ENCODE data around the gene TMEM30A. TPM values are rescaled to one million over a fixed set of nuclear protein-coding genes. Genes with fewer than 3 reads are reported as not detected.

TMEM30A gene
- total RNA-seq, 1 experiment from 2014 or later: 65.2 TPM

- peaks cover 7% of the 10 kb centered on the region for H3K9me3 ChIP-seq (ENCODE audit: control insufficient read depth, low read depth, low read length)
- peaks cover 18% of the 10 kb centered on the region; the same call in 1 of the 2 replicates for H3K4me1 ChIP-seq (ENCODE audit: insufficient read depth, low read length)
- H3K27ac ChIP-seq (ENCODE audit: insufficient read length, low read depth, low read length): peak overlapping the region; percentile 57
- no peak overlapping the region for H2AFZ ChIP-seq (ENCODE audit: low read length)
- H2BK5ac ChIP-seq (ENCODE audit: insufficient read length, low read length): no peak overlapping the region
- no peak overlapping the region for H3K14ac ChIP-seq (ENCODE audit: insufficient read depth, low read length)
- Mint-ChIP-seq H3K9me3 (peaks cover 0 to 13% of the 10 kb centered on the region in 2 experiments; a peak in 3 of 5 replicates), H3K27ac (peak overlapping the region in 1 of 3 experiments; percentile 36; a peak in 2 of 7 replicates), H3K4me1 (peaks cover 49 to 50% of the 10 kb centered on the region in 2 experiments), H3K4me3 (no peak overlapping the region), H3K27me3 (ENCODE audit: low read depth) (no peaks in the 10 kb centered on the region), H3K36me3 (ENCODE audit: insufficient read depth in 1 of 3, low read depth in 3 of 3) (peaks cover 37 to 73% (median 47%) of the 10 kb centered on the region in 3 experiments)
- H3T11ph ChIP-seq (ENCODE audit: low read length): no peak overlapping the region
- no peak for DNase-seq
- no peaks in the 10 kb centered on the region for H3K27me3 ChIP-seq (ENCODE audit: insufficient read depth, low read length)
- no peak overlapping the region for H2BK12ac ChIP-seq (ENCODE audit: insufficient read length, low read depth, low read length)
- H4K20me1 ChIP-seq (ENCODE audit: control insufficient read depth, insufficient read depth, insufficient read length): no peaks in the 10 kb centered on the region
- no peak overlapping the region for H4K8ac ChIP-seq (replicated peaks; ENCODE audit: insufficient read length, low read depth, low read length)
- no peak overlapping the region for H3K9ac ChIP-seq (ENCODE audit: extremely low read depth, insufficient read length, low read length)
- peaks cover 9% of the 10 kb centered on the region for H3K79me1 ChIP-seq (ENCODE audit: insufficient read depth, low read depth, low read length, poor library complexity, severe bottlenecking)
- peaks cover 24% of the 10 kb centered on the region; the same call in 1 of the 2 replicates for H3K79me2 ChIP-seq (ENCODE audit: insufficient read depth, low read length)
- H2BK15ac ChIP-seq (ENCODE audit: low read depth, low read length): no peak overlapping the region
- no peak overlapping the region for H4K5ac ChIP-seq (ENCODE audit: insufficient read length, low read depth, low read length)
- no CpG with 5 or more reads among the region's 4 CpGs for WGBS (ENCODE audit: extremely low coverage, insufficient read length, low lambda C conversion rate)
- H2AK5ac ChIP-seq (ENCODE audit: insufficient read length, low read length): no peak overlapping the region
- H2BK20ac ChIP-seq (ENCODE audit: low read depth, low read length, poor library complexity, severe bottlenecking): no peak overlapping the region
- peak overlapping the region; percentile 56; the same call in 1 of the 2 replicates for H3K4ac ChIP-seq (ENCODE audit: low read depth, low read length)
- peak overlapping the region; percentile 71 for H2BK120ac ChIP-seq (ENCODE audit: low read depth, low read length, poor library complexity, severe bottlenecking)
- H3K23me2 ChIP-seq (ENCODE audit: insufficient read length, low read depth, low read length, poor library complexity, severe bottlenecking): no peaks in the 10 kb centered on the region
- H3K56ac ChIP-seq (ENCODE audit: insufficient read length, low read depth, low read length): no peak overlapping the region
- H3K18ac ChIP-seq (ENCODE audit: insufficient read length, low read depth, low read length): peak overlapping the region; percentile 60
- no peak overlapping the region for H3K4me2 ChIP-seq (ENCODE audit: insufficient read depth, insufficient read length, low read length)
- H3K23ac ChIP-seq (ENCODE audit: insufficient read length, low read depth, low read length): no peak overlapping the region
- TF ChIP-seq CTCF (conservative IDR thresholded peaks at IDR 0.05): no peak
- H4K91ac ChIP-seq (ENCODE audit: insufficient read length, low read depth, low read length): no peak overlapping the region
Observed at GRCh38 chr6:75273009-75273408, 11.6 kb downstream of the TMEM30A start.
